Neural crest cell (in vitro differentiated cells): Measurements from ENCODE around the gene MFSD2A. TPM values are rescaled to one million over a fixed set of nuclear protein-coding genes. Genes with fewer than 3 reads are reported as not detected.

Source experiments
- DNase-seq: peaks from one replicate; pipeline ENCODE4 v3.0.0; 2021; ENCODE audit warnings: low read depth, mixed read lengths, low spot score
- H3K27ac Mint-ChIP-seq: one replicate; pipeline ENCODE4 v1.8.0; 2021; ENCODE audit warnings: mild to moderate bottlenecking, mixed read lengths; ENCODE audit not compliant: unreplicated experiment
- H3K27me3 Mint-ChIP-seq: 2 replicates; pipeline ENCODE4 v1.8.0; 2021; ENCODE audit warnings: low read depth, mild to moderate bottlenecking, mixed read lengths
- H3K36me3 Mint-ChIP-seq: 2 replicates; pipeline ENCODE4 v1.8.0; 2021; ENCODE audit warnings: low read depth, mild to moderate bottlenecking, mixed read lengths
- H3K4me1 Mint-ChIP-seq: 2 replicates; pipeline ENCODE4 v1.8.0; 2021; ENCODE audit warnings: mixed read lengths
- H3K4me3 Mint-ChIP-seq: one replicate; pipeline ENCODE4 v1.8.0; 2021; ENCODE audit warnings: mild to moderate bottlenecking, mixed read lengths
- H3K9me3 Mint-ChIP-seq: 2 replicates; pipeline ENCODE4 v1.8.0; 2021; ENCODE audit warnings: mixed read lengths
- total RNA-seq: library from RNA; stranded (reverse); gene quantifications from 2 replicates; pipeline ENCODE4 v1.2.1, GENCODE V29; 2021
- TF ChIP-seq, protein P1 (sequence below): fragments of 200-600 bp; sonication (generic); conservative IDR thresholded peaks from 2 replicates; pipeline ENCODE4 v1.5.0; 2021; ENCODE audit warnings: antibody characterized with exemption, mild to moderate bottlenecking

MFSD2A gene
- total RNA-seq, 1 donor from 2014 or later, result 20.9 TPM

DNA sequence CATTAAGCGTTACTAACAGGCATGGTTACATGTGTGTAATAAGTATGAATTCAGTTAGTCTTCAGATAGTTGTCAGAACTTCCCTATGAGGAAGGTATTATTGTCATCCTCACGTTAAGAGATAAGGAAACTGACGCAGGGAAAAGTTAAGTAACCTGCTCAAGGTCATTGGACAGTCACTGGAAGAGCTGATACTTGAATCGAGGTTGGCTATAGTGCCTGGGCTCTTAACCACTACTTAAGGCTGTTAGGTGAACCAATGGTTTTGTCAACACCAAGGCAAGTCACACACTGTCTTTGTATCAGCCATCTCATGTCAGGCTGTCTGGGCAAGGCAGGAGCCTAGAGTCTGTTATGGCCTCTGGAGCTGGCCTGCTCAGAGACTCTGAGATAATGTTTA is 16.2 kb downstream of the MFSD2A start:
- TF ChIP-seq, protein P1, sequence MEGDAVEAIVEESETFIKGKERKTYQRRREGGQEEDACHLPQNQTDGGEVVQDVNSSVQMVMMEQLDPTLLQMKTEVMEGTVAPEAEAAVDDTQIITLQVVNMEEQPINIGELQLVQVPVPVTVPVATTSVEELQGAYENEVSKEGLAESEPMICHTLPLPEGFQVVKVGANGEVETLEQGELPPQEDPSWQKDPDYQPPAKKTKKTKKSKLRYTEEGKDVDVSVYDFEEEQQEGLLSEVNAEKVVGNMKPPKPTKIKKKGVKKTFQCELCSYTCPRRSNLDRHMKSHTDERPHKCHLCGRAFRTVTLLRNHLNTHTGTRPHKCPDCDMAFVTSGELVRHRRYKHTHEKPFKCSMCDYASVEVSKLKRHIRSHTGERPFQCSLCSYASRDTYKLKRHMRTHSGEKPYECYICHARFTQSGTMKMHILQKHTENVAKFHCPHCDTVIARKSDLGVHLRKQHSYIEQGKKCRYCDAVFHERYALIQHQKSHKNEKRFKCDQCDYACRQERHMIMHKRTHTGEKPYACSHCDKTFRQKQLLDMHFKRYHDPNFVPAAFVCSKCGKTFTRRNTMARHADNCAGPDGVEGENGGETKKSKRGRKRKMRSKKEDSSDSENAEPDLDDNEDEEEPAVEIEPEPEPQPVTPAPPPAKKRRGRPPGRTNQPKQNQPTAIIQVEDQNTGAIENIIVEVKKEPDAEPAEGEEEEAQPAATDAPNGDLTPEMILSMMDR, result no peak
- no peak overlapping the region for H3K4me3 Mint-ChIP-seq
- no peaks in the 10 kb centered on the region for H3K9me3 Mint-ChIP-seq

GRCh38 chr1:39973503-39974135 is 18.7 kb downstream of the MFSD2A start:
- Mint-ChIP-seq H3K9me3 (peaks cover 3% of the 10 kb centered on the region), H3K36me3 (no peaks in the 10 kb centered on the region), H3K27me3 (no peaks in the 10 kb centered on the region), H3K4me1 (peaks cover 11% of the 10 kb centered on the region), H3K27ac (peak overlapping the region; percentile 4), H3K4me3 (no peak overlapping the region)
- DNase-seq, result peak; percentile 86
- TF ChIP-seq, protein P1, result peak; percentile 99

More for the DNA sequence above, 16.2 kb downstream of the MFSD2A start:
- no peak for DNase-seq
- Mint-ChIP-seq H3K27ac (no peak overlapping the region), H3K4me1 (peaks cover 6% of the 10 kb centered on the region), H3K36me3 (peaks cover 3% of the 10 kb centered on the region), H3K27me3 (no peaks in the 10 kb centered on the region)

DNA sequence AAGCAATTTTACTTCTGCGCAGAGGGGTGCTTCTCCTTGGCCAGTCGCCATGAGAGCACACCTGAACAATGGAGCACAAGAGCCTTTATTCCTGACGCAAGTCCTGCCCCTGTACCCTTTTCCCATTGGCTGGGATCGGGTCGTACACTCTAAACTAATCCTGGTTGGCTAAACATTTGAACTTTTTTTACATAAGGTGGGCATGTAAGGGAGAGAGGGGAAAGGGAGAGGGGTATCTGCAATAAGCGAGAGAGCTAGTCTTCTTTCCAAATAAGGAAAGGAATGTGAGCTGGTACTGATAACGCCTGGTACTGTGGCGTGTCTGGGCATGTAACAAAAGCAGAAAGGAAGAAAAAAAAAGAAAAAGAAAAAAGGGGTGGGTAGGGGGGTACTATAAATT is 21.8 kb downstream of the MFSD2A start:
- Mint-ChIP-seq H3K36me3 (no peaks in the 10 kb centered on the region), H3K27ac (no peak overlapping the region)

GRCh38 chr1:39977202-39977601 is 22.3 kb downstream of the MFSD2A start:
- Mint-ChIP-seq H3K9me3 (peaks cover 3% of the 10 kb centered on the region), H3K27me3 (no peaks in the 10 kb centered on the region), H3K36me3 (no peaks in the 10 kb centered on the region), H3K27ac (no peak overlapping the region), H3K4me3 (no peak overlapping the region), H3K4me1 (peaks cover 26% of the 10 kb centered on the region)
- TF ChIP-seq, protein P1, result no peak
- DNase-seq, result no peak

More for the DNA sequence above, 21.8 kb downstream of the MFSD2A start:
- peaks cover 21% of the 10 kb centered on the region for H3K4me1 Mint-ChIP-seq
- peaks cover 3% of the 10 kb centered on the region for H3K9me3 Mint-ChIP-seq
- TF ChIP-seq, protein P1, result no peak
- H3K27me3 Mint-ChIP-seq, result no peaks in the 10 kb centered on the region
- no peak for DNase-seq
- no peak overlapping the region for H3K4me3 Mint-ChIP-seq

DNA sequence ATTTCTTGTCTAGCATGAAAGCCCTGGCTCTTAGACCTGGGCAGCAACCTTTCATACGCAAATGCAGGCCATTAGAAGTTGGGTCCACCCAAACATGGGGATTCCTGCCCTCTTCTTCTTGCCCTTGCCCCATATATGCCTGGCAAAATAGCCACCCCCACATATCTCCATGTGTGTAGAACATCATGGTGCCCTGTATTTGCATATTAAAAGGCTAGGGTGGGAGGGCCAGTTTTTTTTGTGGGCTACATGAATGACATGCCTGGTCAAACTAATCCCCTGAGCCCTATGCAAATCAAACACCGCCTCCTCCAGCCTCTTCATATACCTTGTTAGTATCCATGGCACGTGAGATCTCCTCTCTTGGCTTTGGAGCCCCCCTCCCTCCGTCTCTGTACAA is 24.7 kb downstream of the MFSD2A start:
- Mint-ChIP-seq H3K36me3 (no peaks in the 10 kb centered on the region), H3K27me3 (no peaks in the 10 kb centered on the region), H3K4me1 (peaks cover 21% of the 10 kb centered on the region), H3K9me3 (peaks cover 3% of the 10 kb centered on the region), H3K4me3 (no peak overlapping the region), H3K27ac (no peak overlapping the region)
- TF ChIP-seq, protein P1, result no peak
- DNase-seq, result no peak
